Tibial nerve (tissue), 4 donors: ENCODE measurements around the gene SLC22A1.

ENCODE experiments used
- CTCF ChIP-seq, 5 experiments: fragments of 200-600 bp in 3 of 5; fragments of 450-650 bp in 2 of 5; sonication (generic) in 3 of 5; IDR thresholded peaks; one replicate each; pipeline ENCODE4 v1.5.1; 2016 to 2019; ENCODE audit warnings: antibody characterized with exemption in 5 of 5, mild to moderate bottlenecking in 3 of 5, moderate library complexity in 2 of 5
- EP300 ChIP-seq, 2 donors: sonication (generic); formaldehyde crosslinking; IDR thresholded peaks; one replicate each; pipeline ENCODE4 v1.6.1; 2017; ENCODE audit warnings: antibody characterized with exemption in 2 of 2, mild to moderate bottlenecking in 1 of 2
- POLR2A ChIP-seq, 2 donors: fragments of 450-650 bp; IDR thresholded peaks; one replicate each; pipeline ENCODE4 v1.6.1; 2017; ENCODE audit warnings: antibody characterized with exemption in 2 of 2, mild to moderate bottlenecking in 2 of 2, moderate library complexity in 2 of 2

GRCh38 chr6:160188773-160189172 lies 67.2 kb downstream of the SLC22A1 start:
- TF ChIP-seq POLR2A (IDR thresholded peaks at IDR 0.05), result no peak
- TF ChIP-seq CTCF (IDR thresholded peaks at IDR 0.05), result no peak
- TF ChIP-seq EP300 (IDR thresholded peaks at IDR 0.05), result no peak
